Thyroid gland (tissue), 4 donors: ENCODE measurements around the gene SNAPIN. TPM values are rescaled to one million over a fixed set of nuclear protein-coding genes. Genes with fewer than 3 reads are reported as not detected.
A peak's percentile ranks its signal among the peaks of the same experiment; 100 is the strongest.

Experiments used
- DNase-seq, 2 donors: peaks; one replicate each; pipeline ENCODE4 v3.0.0-alpha.2; 2019
- H3K27ac ChIP-seq, 3 donors: fragments of 200-600 bp; sonication (generic); 1 replicate in 2 of 3; 2 replicates in 1 of 3; pipeline ENCODE4 v1.5.1; 2016 to 2019; ENCODE audit warnings: mild to moderate bottlenecking in 1 of 3, moderate library complexity in 1 of 3
- H3K27me3 ChIP-seq: fragments of 200-600 bp; sonication (generic); one replicate; pipeline ENCODE4 v1.5.1; 2019
- H3K36me3 ChIP-seq, 2 donors: fragments of 200-600 bp; sonication (generic); one replicate each; pipeline ENCODE4 v1.5.1; 2016 to 2019
- H3K4me1 ChIP-seq, 2 donors: fragments of 200-600 bp; sonication (generic); one replicate each; pipeline ENCODE4 v1.5.1; 2017 to 2019
- H3K4me3 ChIP-seq, 3 donors: fragments of 200-600 bp; sonication (generic); replicated peaks in 1 of 3; 1 replicate in 2 of 3; 2 replicates in 1 of 3; pipeline ENCODE4 v1.5.1; 2016; ENCODE audit warnings: mild to moderate bottlenecking in 1 of 3
- H3K9me3 ChIP-seq: fragments of 200-600 bp; sonication (generic); one replicate; pipeline ENCODE4 v1.5.1; 2017
- CTCF ChIP-seq, 6 experiments: fragments of 200-600 bp in 3 of 6; fragments of 450-650 bp in 3 of 6; sonication (generic) in 3 of 6; IDR thresholded peaks; one replicate each; pipeline ENCODE4 v1.5.1; 2016 to 2019; ENCODE audit warnings: antibody characterized with exemption in 6 of 6, mild to moderate bottlenecking in 2 of 6, inconsistent platforms in 1 of 6, moderate library complexity in 1 of 6
- POLR2A ChIP-seq, 2 donors: fragments of 450-650 bp; IDR thresholded peaks; one replicate each; pipeline ENCODE4 v1.6.1; 2017; ENCODE audit warnings: antibody characterized with exemption in 2 of 2, mild to moderate bottlenecking in 2 of 2, moderate library complexity in 1 of 2
- WGBS, 2 donors: methylation state at CpG; one replicate each; pipeline ENCODE4 v1.1.5; 2017; 5-methylcytosine and 5-hydroxymethylcytosine counted together
- intact Hi-C: fragments of 100-400 bp; cut with DNase I; formaldehyde crosslinking; loops from one replicate; pipeline ENCODE4 v1.15.1; 2023
- total RNA-seq, 4 donors: library from RNA; depleted of rRNA; stranded (reverse); fragments of >200 nt; gene quantifications; one replicate each; pipeline ENCODE4 v1.2.3, GENCODE V29; 2016

SNAPIN gene
- total RNA-seq, 4 donors from 2014 or later = 52.0 to 71.9 (median 63.9) TPM

- 94 to 96% methylated on average over 2 of the region's 2 CpGs for WGBS, 2 donors
- intact Hi-C loops = loop anchor here (10.0 kb wide), 1 partner anchor 311 kb away; the partner anchor contains the start of gene RAB13
- Histone ChIP-seq H3K9me3 (no peaks in the 10 kb centered on the region), H3K27me3 (no peaks in the 10 kb centered on the region), H3K4me1 (peaks cover 16 to 19% of the 10 kb centered on the region in 2 donors), H3K36me3 (peaks cover 0 to 11% of the 10 kb centered on the region in 2 donors), H3K4me3 (no peak overlapping the region), H3K27ac (no peak overlapping the region)
- no peak for DNase-seq
- TF ChIP-seq CTCF (IDR thresholded peaks at IDR 0.05) = no peak
- no peak for TF ChIP-seq POLR2A (IDR thresholded peaks at IDR 0.05)
These were observed 15.0 kb downstream of the SNAPIN start for GRCh38 chr1:153673511-153673910.

- H3K4me3 ChIP-seq = peak overlapping the region in 2 of 3 donors; percentile 25 to 51
- peak overlapping the region in 2 of 3 donors; percentile 47 to 61 for H3K27ac ChIP-seq
- intact Hi-C loops = loop anchor here (2.0 to 10.0 kb wide), 2 partner anchors 71 to 307 kb away; partner anchors contain the start of gene RAB13
- H3K27me3 ChIP-seq = no peaks in the 10 kb centered on the region
- peak; percentile 46 for DNase-seq
- 4 to 5% methylated on average over 28 to 29 of the region's 29 CpGs for WGBS, 2 donors
- TF ChIP-seq POLR2A (IDR thresholded peaks at IDR 0.05) (no peak), CTCF (IDR thresholded peaks at IDR 0.05) (peak; percentile 71 to 90 (median 80))
- no peaks in the 10 kb centered on the region for H3K9me3 ChIP-seq
- H3K36me3 ChIP-seq = no peaks in the 10 kb centered on the region
- peaks cover 18 to 22% of the 10 kb centered on the region in 2 donors for H3K4me1 ChIP-seq
These were observed 19.4 kb downstream of the SNAPIN start for GRCh38 chr1:153677718-153678518.

- WGBS, 2 donors = 0 to 1% methylated on average over 36 to 43 of the region's 78 CpGs
- DNase-seq = peak; percentile 42 to 43
- intact Hi-C loops = loop anchor here (10.0 kb wide), 1 partner anchor 306 kb away; the partner anchor contains the start of gene RAB13
These were observed 20.2 kb downstream of the SNAPIN start, which contains the start of gene NPR1 for GRCh38 chr1:153678519-153679336. Gene NPR1 (plus strand): TSS chr1:153678688. CDS start chr1:153679109, 421 bp downstream.

More at GRCh38 chr1:153678519-153679336, 20.2 kb downstream of the SNAPIN start, which contains the start of gene NPR1:
- Histone ChIP-seq H3K4me3 (peak within 1 kb of the TSS; percentile 6 to 51 (median 25)), H3K4me1 (peaks cover 18 to 22% of the 10 kb centered on the region in 2 donors), H3K36me3 (no peaks in the 10 kb centered on the region), H3K9me3 (no peaks in the 10 kb centered on the region), H3K27ac (peak within 1 kb of the TSS in 2 of 3 donors; percentile 56 to 61), H3K27me3 (no peaks in the 10 kb centered on the region)
- TF ChIP-seq CTCF (IDR thresholded peaks at IDR 0.05) = no peak
- TF ChIP-seq POLR2A (IDR thresholded peaks at IDR 0.05) = peak in 1 of 2 donors; percentile 8
